GM21367 (cell line): ENCODE measurements around the gene DSCAML1.

Source experiments
- ATAC-seq: cut with Tn5 transposase; IDR thresholded peaks from one replicate; pipeline ENCODE4 v1.9.1; 2021; ENCODE audit not compliant: unreplicated experiment

DSCAML1 gene

GRCh38 chr11:117562136-117562535 is 234.9 kb downstream of the DSCAML1 start:
- no peak for ATAC-seq

- no peak for ATAC-seq
These were observed 236.1 kb downstream of the DSCAML1 start for GRCh38 chr11:117560780-117561530.

DNA sequence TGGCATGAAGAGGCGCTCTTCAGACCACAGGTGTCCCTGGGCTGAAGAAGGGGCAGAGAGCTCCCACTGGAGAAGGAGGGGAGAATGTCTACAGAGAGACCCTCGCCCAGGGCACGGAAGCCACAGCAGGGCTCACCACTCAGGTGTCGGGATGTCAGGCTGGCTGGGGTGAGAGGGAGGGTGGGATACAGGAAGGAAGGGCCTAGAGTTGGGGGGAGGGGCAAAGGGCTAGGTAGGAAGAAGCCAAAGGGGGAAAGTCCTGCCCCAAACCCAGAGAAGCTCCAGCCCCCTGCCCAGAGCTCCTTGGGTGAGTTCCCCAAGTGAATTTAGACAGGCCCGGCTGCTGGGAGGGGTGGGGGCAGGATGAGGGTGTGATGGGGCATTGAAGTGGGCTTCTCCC is 237.3 kb downstream of the DSCAML1 start:
- no peak for ATAC-seq

- no peak for ATAC-seq
These were observed 239.7 kb downstream of the DSCAML1 start for GRCh38 chr11:117557361-117557760.

- ATAC-seq: no peak
These were observed 242.2 kb downstream of the DSCAML1 start for GRCh38 chr11:117554601-117555333.

- no peak for ATAC-seq
These were observed 244.4 kb downstream of the DSCAML1 start for GRCh38 chr11:117552626-117553025.

- no peak for ATAC-seq
These were observed 245.2 kb downstream of the DSCAML1 start for GRCh38 chr11:117551761-117552343.

GRCh38 chr11:117550466-117550865 is 246.6 kb downstream of the DSCAML1 start:
- no peak for ATAC-seq

DNA sequence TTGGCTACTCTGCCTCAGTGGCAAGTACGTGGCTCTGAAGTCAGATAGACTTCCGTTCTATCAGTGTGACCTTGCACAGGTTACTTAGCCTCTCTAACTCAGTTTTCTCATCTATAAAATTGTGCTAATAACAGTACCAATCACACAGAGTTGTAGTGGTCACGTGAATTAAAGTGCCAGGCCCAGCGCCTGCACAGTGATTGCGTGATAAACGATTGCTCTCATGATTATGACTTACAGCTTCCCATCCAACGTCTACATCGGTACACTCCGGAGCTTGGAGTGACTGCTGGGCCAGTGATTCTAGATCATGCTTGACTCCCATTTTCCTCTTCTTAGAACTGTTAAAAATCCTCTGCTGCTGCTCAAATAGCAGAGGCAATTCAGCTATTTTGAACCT is 247.6 kb downstream of the DSCAML1 start:
- ATAC-seq: no peak

GRCh38 chr11:117548876-117549275 is 248.1 kb downstream of the DSCAML1 start:
- no peak for ATAC-seq

GRCh38 chr11:117547946-117548345 is 249.1 kb downstream of the DSCAML1 start:
- no peak for ATAC-seq

- no peak for ATAC-seq
These were observed 249.7 kb downstream of the DSCAML1 start for GRCh38 chr11:117547195-117547850.

GRCh38 chr11:117546431-117547194 is 250.4 kb downstream of the DSCAML1 start:
- ATAC-seq: no peak

GRCh38 chr11:117545706-117546105 is 251.3 kb downstream of the DSCAML1 start:
- ATAC-seq: no peak

- ATAC-seq: no peak
These were observed 252.8 kb downstream of the DSCAML1 start for GRCh38 chr11:117544130-117544800.

GRCh38 chr11:117541211-117541610 is 255.8 kb downstream of the DSCAML1 start:
- ATAC-seq: no peak

DNA sequence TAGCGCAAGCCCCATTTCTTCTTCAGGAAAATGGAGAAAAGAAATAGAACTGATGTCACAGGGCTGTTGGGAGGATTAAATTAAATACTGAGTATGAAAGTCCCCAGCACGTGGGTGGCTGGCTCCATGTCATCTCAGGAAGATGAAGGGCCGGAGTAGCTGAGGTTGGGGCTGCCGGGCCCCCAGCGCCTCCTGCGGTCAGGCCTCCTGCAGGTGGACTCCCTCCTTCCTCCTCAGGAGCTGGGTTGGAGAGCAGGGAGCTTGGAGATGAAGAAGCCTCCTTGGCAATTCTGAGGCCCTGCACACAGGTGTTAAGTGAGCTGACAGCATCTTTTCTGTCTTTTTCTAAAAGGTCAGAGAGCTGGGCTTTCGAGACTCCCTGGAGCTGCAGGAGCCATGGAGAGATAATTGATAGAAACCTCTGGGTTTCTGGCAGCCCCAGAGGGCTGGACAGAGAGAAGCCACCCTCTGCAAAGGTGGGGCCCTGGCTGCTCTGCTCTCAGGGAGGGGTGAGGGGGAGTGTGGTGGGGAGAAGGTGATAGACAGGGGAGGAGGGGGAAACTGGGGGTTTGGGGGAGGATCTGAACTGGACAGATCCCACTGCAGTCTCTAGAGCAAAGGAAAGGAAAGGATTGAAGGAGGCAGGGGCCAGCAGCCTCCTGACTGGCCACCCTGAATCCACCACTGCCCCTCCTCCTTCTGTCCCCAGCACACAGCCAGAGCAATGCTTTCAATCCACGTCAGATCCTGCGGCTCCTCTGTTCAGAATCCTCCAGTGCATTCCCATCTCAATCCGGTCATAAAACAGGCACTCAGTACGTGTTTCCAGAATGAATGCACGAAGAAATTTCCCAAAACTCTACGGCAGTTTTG is 258.5 kb downstream of the DSCAML1 start:
- no peak for ATAC-seq

DNA sequence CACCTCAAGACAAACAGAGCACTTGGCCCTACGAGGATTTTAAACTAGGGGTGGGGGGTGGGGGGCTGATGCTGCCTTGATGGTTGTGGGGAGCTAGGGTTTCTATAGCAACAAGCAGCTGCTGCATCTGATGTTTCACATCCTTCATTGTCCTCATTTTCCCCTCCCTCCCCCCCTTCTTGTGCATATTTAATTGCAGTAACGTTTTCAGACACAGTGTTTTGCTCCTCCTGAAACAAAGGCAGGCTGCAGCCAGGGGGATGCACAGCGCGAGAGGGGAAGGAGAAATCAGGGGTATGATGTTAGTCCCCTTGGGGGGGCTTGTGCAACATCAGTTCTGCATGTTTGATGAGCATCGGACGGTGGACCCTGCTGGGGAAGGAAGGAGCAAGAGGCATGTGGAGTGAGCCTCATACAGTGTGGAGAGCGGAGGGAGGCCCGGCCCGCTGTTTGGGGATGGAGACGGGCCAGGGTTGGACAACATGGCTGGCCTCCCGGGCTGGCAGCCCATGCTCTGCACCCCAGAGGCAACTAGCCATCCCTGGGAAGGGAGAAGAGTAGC is 261.1 kb downstream of the DSCAML1 start:
- ATAC-seq: no peak
